BE2C (cell line): Measurements from ENCODE around the gene THSD7B.

Experiments
- DNase-seq: peaks from one replicate; pipeline ENCODE4 v3.0.0-alpha.2; 2020
- H3K27me3 ChIP-seq: fragments of 250-450 bp; sonication (Bioruptor Pico); 2 replicates; pipeline ENCODE4 v1.5.1; 2020; ENCODE audit warnings: mild to moderate bottlenecking
- H3K36me3 ChIP-seq: fragments of 250-450 bp; sonication (Bioruptor Pico); 2 replicates; pipeline ENCODE4 v1.5.1; 2020; ENCODE audit warnings: mild to moderate bottlenecking
- H3K4me1 ChIP-seq: fragments of 250-450 bp; sonication (Bioruptor Pico); 2 replicates; pipeline ENCODE4 v1.5.1; 2020
- H3K4me3 ChIP-seq: 2 replicates; pipeline ENCODE4 v1.5.1; 2011; ENCODE audit warnings: low read depth, low read length
- H3K9me3 ChIP-seq: fragments of 250-450 bp; sonication (Bioruptor Pico); 2 replicates; pipeline ENCODE4 v1.5.1; 2020
- TF ChIP-seq, protein P1 (sequence below): IDR thresholded peaks from 2 replicates; pipeline ENCODE4 v1.5.1; 2012; ENCODE audit warnings: mild to moderate bottlenecking, low read depth, low read length

The THSD7B gene

DNA sequence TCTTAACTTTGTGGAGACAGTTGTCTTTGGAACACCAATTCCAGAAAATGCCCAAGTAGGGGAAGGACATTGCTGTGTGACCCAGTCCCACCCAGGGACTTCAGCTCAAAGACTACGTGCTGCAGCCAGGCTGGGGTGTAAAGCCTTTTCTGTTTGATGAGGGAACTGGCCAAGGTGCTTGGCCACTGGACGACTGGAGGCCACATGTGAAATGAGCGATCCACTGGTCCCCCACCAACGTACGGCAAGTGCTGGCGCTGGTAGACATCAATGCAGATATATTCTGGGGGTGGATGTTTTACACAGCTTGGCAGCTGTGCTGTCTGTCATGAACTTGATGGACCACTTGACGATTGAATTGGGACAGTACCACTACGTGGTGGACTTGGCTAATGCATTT lies 616.4 kb downstream of the THSD7B start:
- H3K4me3 ChIP-seq: no peak overlapping the region
- no peaks in the 10 kb centered on the region for H3K9me3 ChIP-seq
- no peaks in the 10 kb centered on the region for H3K36me3 ChIP-seq
- TF ChIP-seq, protein P1, sequence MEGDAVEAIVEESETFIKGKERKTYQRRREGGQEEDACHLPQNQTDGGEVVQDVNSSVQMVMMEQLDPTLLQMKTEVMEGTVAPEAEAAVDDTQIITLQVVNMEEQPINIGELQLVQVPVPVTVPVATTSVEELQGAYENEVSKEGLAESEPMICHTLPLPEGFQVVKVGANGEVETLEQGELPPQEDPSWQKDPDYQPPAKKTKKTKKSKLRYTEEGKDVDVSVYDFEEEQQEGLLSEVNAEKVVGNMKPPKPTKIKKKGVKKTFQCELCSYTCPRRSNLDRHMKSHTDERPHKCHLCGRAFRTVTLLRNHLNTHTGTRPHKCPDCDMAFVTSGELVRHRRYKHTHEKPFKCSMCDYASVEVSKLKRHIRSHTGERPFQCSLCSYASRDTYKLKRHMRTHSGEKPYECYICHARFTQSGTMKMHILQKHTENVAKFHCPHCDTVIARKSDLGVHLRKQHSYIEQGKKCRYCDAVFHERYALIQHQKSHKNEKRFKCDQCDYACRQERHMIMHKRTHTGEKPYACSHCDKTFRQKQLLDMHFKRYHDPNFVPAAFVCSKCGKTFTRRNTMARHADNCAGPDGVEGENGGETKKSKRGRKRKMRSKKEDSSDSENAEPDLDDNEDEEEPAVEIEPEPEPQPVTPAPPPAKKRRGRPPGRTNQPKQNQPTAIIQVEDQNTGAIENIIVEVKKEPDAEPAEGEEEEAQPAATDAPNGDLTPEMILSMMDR: no peak
- DNase-seq: no peak
- H3K4me1 ChIP-seq: no peaks in the 10 kb centered on the region
- H3K27me3 ChIP-seq: no peaks in the 10 kb centered on the region

DNA sequence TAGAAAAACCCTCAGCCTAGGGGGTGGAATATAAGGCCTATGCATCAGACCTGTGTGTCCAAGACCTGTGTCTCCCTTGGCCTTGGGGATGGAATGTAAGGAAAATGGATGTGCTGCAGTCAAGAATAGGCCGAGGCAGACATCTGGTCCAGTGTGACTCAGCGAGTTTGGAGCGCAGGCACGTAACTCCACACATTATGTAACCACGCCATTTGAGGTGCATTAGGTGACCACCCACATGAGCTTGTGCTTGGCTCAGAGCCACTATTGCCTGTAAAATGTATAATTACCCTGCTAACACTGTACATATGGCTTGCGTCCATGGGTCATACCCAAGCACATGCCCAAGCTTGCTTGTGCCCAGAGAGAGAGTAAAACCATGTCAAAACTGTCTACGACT lies 618.0 kb downstream of the THSD7B start:
- Histone ChIP-seq H3K4me3 (no peak overlapping the region), H3K4me1 (no peaks in the 10 kb centered on the region), H3K36me3 (no peaks in the 10 kb centered on the region), H3K9me3 (no peaks in the 10 kb centered on the region), H3K27me3 (no peaks in the 10 kb centered on the region)
- DNase-seq: no peak
- TF ChIP-seq, protein P1: no peak

DNA sequence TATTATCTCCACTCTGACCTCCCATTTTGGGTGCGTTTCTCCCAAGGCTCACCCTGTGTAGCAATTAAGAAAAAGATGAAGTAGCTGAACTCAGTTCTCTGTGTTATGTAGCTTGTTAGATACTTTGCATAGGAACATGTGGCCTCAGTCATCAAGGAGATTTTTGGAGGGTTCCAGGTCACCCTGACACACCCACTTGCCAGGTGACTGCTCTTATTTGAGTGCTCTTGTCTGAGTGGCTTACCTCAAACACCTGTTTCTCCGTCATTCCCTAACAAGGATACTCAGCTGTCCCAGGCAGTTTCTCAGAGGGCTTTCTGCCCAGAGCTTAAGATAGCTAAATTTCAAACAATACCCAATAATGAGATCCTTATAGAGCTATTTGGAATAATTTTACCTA lies 621.7 kb downstream of the THSD7B start:
- no peaks in the 10 kb centered on the region for H3K27me3 ChIP-seq
- no peak overlapping the region for H3K4me3 ChIP-seq
- no peaks in the 10 kb centered on the region for H3K9me3 ChIP-seq
- no peaks in the 10 kb centered on the region for H3K4me1 ChIP-seq
- TF ChIP-seq, protein P1: no peak
- DNase-seq: no peak
- no peaks in the 10 kb centered on the region for H3K36me3 ChIP-seq

DNA sequence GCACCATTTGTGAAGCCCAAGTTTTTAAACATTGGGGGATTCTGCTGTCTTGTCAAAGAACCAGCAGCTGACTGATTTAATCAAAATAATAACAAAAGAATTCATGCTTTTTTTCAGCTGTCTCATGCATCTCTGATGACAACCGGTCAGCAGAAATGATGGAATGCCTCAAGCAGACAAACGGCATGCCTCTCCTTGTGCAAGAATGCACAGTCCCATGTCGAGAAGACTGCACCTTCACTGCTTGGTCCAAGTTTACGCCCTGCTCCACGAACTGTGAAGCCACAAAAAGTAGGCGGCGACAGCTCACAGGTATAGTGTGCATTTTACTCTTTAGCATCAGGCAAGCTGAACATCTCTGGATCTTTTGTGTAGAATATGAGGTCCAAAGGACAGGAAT lies 640.2 kb downstream of the THSD7B start:
- no peak for DNase-seq
- Histone ChIP-seq H3K4me1 (no peaks in the 10 kb centered on the region), H3K9me3 (no peaks in the 10 kb centered on the region), H3K27me3 (no peaks in the 10 kb centered on the region), H3K4me3 (no peak overlapping the region), H3K36me3 (no peaks in the 10 kb centered on the region)
- TF ChIP-seq, protein P1: no peak

DNA sequence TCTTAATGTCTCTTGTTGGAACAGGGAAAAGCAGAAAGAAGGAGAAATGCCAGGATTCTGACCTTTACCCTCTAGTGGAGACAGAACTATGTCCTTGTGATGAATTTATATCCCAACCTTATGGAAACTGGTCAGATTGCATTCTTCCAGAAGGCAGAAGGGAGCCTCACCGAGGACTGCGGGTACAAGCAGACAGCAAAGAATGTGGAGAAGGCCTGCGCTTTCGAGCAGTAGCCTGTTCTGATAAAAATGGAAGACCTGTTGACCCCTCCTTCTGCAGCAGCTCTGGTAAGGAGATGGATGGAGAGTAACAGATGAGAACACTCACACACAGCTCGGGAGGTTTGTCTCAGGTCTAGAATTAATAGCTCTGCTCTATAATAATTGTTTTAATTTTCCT lies 646.2 kb downstream of the THSD7B start:
- no peaks in the 10 kb centered on the region for H3K9me3 ChIP-seq
- H3K4me3 ChIP-seq: no peak overlapping the region
- H3K36me3 ChIP-seq: no peaks in the 10 kb centered on the region
- TF ChIP-seq, protein P1: no peak
- H3K27me3 ChIP-seq: no peaks in the 10 kb centered on the region
- no peaks in the 10 kb centered on the region for H3K4me1 ChIP-seq
- no peak for DNase-seq

DNA sequence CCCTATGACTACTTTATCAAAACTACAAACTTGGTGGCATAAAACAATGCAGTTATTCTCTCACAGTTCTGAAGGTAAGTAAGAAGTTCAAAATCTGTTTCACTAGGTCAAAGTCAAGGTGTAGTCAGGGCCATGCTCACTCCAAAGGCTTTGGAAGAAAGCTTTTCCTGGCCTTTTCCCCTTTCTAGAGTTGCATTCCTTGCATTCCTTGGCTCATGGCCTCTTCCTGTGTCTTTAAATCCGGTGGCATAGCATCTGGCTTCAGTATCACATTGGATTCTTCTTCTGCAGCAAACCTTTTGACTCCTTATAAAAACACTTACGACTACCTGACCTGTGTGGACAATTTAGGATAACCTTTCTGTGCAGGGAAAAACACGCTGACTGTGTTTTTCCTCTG lies 655.4 kb downstream of the THSD7B start:
- no peaks in the 10 kb centered on the region for H3K9me3 ChIP-seq
- no peaks in the 10 kb centered on the region for H3K4me1 ChIP-seq
- no peak for DNase-seq
- H3K27me3 ChIP-seq: no peaks in the 10 kb centered on the region
- TF ChIP-seq, protein P1: no peak
- no peaks in the 10 kb centered on the region for H3K36me3 ChIP-seq
- H3K4me3 ChIP-seq: no peak overlapping the region
